Skeletal muscle cell (primary cell): ENCODE data around the gene ETV3L.
"Not testable (repeated sequence)": the region's sequence is repeated elsewhere in the genome, so short reads cannot be mapped to it uniquely, and the experiment has no call there.

Experiments used
- DNase-seq: peaks from one replicate; pipeline ENCODE4 v3.0.0-alpha.2; 2010; ENCODE audit warnings: low read depth
- H3K4me3 ChIP-seq: 2 replicates; pipeline ENCODE4 v1.5.1; 2011; ENCODE audit warnings: low read depth, mild to moderate bottlenecking, control low read depth, low read length, moderate library complexity

ETV3L gene

GRCh38 chr1:157107702-157108101, 8.1 kb upstream of the ETV3L start:
- H3K4me3 ChIP-seq, result no peak overlapping the region
- DNase-seq, result no peak

GRCh38 chr1:157106813-157107189, 7.2 kb upstream of the ETV3L start:
- H3K4me3 ChIP-seq, result no peak overlapping the region
- no peak for DNase-seq

- H3K4me3 ChIP-seq, result no peak overlapping the region
- peak; percentile 79 for DNase-seq
These were observed 6.6 kb upstream of the ETV3L start for GRCh38 chr1:157105988-157106812.

DNA sequence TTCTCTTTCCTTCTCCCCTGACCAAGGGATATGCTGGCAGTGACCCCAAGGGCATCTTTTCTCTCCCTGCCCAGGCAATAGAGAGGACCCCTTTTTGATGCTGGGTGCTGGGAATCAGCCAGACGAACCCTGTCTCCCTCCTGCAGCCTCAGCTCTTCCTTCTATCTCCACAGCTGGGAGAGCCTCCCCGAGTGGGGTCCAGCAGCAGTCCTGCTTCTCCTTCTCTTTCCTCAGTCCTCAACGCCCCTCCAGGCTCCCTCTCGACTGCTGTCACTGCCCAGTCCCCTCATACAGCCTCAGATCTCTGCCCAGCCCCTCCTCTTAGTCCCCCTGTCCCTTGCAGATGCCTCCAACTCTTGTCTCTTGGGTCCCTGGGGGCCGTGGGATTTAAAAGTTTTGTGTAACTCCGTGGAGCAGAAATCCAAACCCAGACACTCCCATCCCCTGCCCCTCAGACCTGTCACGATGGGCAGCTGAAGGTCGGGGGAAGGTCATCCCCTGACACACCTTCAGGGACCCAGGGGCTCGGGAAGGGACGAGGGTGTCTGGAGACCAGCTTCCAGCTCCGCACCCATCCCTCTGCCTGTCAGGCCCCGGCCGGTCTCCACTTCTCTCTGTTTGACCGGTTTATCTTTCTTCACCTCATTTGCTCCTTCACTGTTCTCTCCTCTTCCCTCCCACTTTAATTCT, 5.8 kb upstream of the ETV3L start:
- DNase-seq, result no peak
- H3K4me3 ChIP-seq, result no peak overlapping the region

- H3K4me3 ChIP-seq, result no peak overlapping the region
- no peak for DNase-seq
These were observed 5.1 kb upstream of the ETV3L start for GRCh38 chr1:157104598-157105293.

- H3K4me3 ChIP-seq, result no peak overlapping the region
- DNase-seq, result no peak
These were observed 3.7 kb upstream of the ETV3L start for GRCh38 chr1:157103268-157103667.

DNA sequence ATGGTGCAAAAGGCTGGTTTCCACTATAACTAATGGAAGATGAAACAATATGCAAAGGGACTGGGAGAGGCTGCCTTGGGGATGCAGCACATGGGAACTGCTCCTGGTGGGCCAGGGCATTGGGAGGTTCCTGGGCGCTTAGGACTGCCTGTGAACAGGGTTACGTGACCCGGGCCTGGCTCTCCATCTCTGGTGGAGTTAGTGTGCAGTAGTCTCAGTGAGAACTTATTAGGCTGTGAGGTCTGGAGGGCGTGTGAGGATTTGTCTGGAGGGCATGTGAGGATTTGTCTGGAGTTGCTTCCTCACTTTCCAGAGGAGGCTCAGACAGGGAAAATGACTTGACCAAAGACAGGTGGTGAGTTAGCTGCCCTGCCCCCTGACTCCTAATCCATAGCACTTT, 1.5 kb upstream of the ETV3L start:
- no peak overlapping the region for H3K4me3 ChIP-seq
- no peak for DNase-seq

DNA sequence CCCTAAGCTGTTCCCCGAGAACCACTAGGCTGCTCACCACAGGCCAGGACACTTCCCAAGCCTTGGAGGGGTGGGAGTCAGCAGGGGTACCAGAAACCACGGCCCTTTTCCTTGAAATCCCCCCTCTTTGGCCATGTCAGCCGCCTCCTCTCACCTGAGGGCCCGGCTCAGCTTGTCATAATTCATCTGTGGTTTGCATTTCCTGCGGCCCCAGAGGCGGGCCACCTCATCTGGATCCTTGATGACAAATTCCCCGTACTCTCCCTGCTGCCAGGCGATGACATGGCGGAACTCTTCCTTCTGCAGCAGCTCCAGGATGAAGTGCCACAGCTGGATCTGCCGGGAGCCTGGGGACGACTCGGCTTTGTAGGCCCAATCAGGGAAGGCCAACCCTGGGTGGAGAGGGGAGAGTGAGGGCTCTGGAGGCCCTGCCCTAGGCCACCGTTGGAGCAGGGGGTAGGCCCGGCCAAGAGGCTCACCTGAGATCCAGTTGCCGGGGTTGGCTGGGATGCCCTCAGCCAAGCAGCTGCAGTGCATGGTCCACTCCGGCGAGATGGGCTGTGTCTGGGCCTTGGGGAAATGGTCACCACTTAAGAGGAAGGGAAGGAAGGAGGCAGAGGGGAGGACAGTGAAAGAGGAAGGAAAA, 498 bp downstream of the ETV3L start:
- H3K4me3 ChIP-seq, DNase-seq: not testable (repeated sequence)

DNA sequence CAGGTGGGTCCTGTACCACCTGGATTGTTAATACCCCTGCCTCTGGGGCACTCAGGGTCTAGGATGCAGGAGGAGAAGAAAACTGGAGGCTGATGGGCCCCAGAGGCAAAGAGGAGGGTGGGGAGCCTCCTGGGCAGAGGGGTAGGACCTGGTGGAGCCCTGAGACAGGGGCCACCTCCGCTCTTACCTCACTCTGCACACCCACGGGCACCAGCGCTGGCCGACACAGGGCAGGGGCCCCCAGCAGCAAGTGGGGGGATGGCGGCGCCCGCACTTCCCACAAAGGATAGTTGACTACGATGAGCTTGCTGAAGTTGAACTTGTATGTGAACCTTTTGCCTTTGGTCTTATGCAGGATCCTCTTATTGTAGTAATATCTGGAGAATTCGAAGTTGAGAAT, 1.1 kb downstream of the ETV3L start:
- no peak for DNase-seq
- no peak overlapping the region for H3K4me3 ChIP-seq

DNA sequence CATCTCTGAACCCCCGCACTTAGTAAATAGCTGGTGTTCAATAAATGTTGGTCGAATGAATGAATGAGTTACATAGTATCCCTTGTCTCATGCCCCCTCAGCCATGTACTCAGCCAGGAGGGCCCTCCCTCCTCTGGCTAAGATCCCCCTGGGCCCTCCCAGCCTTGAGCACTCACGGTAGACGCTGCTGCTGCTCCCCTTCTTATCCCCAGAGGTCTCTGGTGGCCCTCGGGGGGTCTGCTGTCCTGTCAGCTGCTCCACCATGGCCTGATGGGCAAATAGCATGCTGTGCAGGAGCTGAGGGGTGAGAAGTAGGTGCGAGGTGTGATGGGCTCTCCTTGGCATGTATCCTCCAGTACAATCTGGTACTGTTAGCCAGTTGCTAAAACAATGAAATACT, 1.9 kb downstream of the ETV3L start:
- DNase-seq, result no peak
- H3K4me3 ChIP-seq, result no peak overlapping the region

DNA sequence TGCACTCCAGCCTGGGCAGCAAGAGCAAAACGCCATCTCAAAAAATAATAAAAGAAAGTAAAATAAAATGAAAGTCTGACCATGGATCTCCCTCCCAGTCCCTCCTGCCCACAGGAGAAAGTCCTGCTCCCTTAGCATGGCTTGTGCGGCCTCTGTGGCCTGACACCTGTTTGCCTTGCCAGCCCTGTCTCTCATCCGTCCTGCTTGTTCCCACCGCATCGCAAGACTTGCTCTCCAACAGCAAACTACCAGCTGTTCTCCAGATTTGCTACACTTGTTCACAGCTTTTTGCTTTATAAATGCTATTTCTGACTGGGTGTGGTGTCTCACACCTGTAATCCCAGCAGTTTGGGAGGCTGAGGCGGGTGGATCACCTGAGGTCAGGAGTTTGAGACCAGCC, 2.7 kb downstream of the ETV3L start:
- no peak overlapping the region for H3K4me3 ChIP-seq
- DNase-seq, result no peak

DNA sequence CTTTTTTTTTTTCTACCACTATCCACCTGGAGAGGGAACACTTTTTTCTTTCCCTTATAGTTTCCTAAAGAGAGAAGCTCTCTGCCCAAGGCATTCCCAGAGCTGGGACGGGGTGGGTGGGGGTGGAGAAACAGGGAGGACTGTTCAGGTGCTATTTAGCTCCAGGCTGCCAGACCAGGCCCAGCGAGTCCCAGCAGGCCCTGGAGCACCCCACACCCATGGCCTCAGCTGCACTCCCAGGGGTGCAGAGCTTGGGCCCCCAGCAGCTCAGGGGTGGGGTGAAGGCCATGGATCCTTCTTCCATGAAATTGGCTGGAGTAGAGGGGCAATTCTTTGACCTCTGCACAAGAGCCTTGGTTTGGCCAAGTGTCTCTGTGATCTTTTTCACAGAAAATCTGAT, 4.1 kb downstream of the ETV3L start:
- DNase-seq, result no peak
- no peak overlapping the region for H3K4me3 ChIP-seq

GRCh38 chr1:157095091-157095490, 4.5 kb downstream of the ETV3L start:
- no peak overlapping the region for H3K4me3 ChIP-seq
- DNase-seq, result no peak

DNA sequence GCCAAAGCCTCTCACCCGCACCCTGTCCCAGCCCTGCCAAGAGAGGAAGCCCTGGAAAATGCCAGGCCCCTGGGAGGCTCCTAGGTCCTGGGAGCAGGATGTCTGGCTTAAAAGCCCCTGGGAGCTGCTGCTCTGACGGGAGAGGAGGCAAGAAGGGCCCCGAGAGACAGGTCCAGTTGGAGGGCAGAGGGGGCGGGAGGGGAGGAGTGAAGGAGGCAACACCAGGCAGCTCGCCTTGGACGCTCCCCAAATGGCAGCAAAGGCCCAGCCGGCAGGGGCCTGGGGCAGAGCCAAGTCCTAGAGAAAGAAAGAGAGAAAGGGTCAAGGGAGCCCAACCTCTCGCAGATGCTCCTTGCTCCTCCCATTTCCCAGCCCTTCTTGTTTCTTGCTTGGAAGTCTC, 6.8 kb downstream of the ETV3L start:
- DNase-seq, result no peak
- H3K4me3 ChIP-seq, result no peak overlapping the region

DNA sequence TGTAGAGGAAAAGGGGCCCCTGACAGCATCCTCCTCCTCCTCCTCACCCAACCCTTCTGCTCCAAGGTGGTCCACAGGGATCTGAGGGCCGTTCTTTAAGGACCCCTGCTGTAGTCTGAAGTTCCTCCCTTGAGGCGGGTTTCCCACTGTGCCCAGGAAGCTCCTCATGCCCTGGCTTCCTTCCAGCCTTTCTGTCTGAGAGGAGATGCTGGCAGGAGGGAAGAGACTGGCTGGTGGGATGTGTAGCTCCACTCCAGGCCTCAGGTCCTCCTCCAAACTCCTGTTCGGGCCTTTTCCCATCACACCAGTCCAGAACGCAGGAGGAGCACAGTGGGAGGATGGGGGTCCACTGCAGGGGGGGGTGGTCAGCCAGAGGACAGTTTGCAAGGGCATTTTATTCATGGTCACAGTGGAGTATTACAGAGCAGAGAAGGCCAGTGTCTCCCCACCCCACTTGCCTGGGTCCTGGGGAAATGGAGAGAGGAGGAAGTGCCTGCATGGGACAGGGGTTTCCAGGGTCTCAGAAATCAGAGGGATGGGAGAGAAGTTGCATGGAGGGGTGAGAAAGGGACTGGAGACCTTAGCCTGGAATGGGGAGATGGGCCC, 7.8 kb downstream of the ETV3L start:
- no peak for DNase-seq
- no peak overlapping the region for H3K4me3 ChIP-seq

DNA sequence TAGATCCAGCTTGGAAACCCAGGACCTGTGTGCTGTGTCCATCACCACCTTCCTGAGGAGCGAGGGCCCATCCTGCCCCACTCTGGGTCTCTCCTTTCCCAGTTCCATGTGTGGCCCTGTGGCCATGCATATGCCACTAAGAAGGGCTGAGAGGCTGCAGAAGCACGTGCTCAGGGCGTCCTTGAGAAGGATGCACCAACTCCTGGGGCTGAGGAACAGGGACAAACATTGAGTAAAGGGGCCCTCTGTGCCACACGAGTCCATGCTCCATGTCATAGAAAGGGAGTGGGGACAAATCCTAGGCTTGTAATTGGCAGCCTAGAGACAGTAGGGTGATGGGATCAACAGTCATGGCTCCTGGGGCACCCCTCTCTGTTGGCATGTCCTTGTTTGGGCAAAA, 8.4 kb downstream of the ETV3L start:
- H3K4me3 ChIP-seq, result no peak overlapping the region
- DNase-seq, result no peak

GRCh38 chr1:157090771-157091170, 8.8 kb downstream of the ETV3L start:
- no peak for DNase-seq
- no peak overlapping the region for H3K4me3 ChIP-seq

GRCh38 chr1:157090196-157090647, 9.4 kb downstream of the ETV3L start:
- H3K4me3 ChIP-seq, result no peak overlapping the region

GRCh38 chr1:157089789-157090188, 9.8 kb downstream of the ETV3L start:
- no peak for DNase-seq
- H3K4me3 ChIP-seq, result no peak overlapping the region

More at GRCh38 chr1:157090196-157090647, 9.4 kb downstream of the ETV3L start:
- peak; percentile 65 for DNase-seq

GRCh38 chr1:157088607-157089006, 11.0 kb downstream of the ETV3L start:
- no peak for DNase-seq
- no peak overlapping the region for H3K4me3 ChIP-seq
